Thyroid gland (tissue), 4 donors: Measurements from ENCODE around the gene ZC3H11A. TPM values are rescaled to one million over a fixed set of nuclear protein-coding genes. Genes with fewer than 3 reads are reported as not detected.
A peak's percentile ranks its signal among the peaks of the same experiment; 100 is the strongest.
"Not testable (repeated sequence)": the region's sequence is repeated elsewhere in the genome, so short reads cannot be mapped to it uniquely, and the experiment has no call there.

ENCODE experiments used
- DNase-seq, 2 donors: peaks; one replicate each; pipeline ENCODE4 v3.0.0-alpha.2; 2019
- H3K27ac ChIP-seq, 3 donors: fragments of 200-600 bp; sonication (generic); 1 replicate in 2 of 3; 2 replicates in 1 of 3; pipeline ENCODE4 v1.5.1; 2016 to 2019; ENCODE audit warnings: mild to moderate bottlenecking in 1 of 3, moderate library complexity in 1 of 3
- H3K27me3 ChIP-seq: fragments of 200-600 bp; sonication (generic); one replicate; pipeline ENCODE4 v1.5.1; 2019
- H3K36me3 ChIP-seq, 2 donors: fragments of 200-600 bp; sonication (generic); one replicate each; pipeline ENCODE4 v1.5.1; 2016 to 2019
- H3K4me1 ChIP-seq, 2 donors: fragments of 200-600 bp; sonication (generic); one replicate each; pipeline ENCODE4 v1.5.1; 2017 to 2019
- H3K4me3 ChIP-seq, 3 donors: fragments of 200-600 bp; sonication (generic); replicated peaks in 1 of 3; 1 replicate in 2 of 3; 2 replicates in 1 of 3; pipeline ENCODE4 v1.5.1; 2016; ENCODE audit warnings: mild to moderate bottlenecking in 1 of 3
- H3K9me3 ChIP-seq: fragments of 200-600 bp; sonication (generic); one replicate; pipeline ENCODE4 v1.5.1; 2017
- POLR2A ChIP-seq, 2 donors: fragments of 450-650 bp; IDR thresholded peaks; one replicate each; pipeline ENCODE4 v1.6.1; 2017; ENCODE audit warnings: antibody characterized with exemption in 2 of 2, mild to moderate bottlenecking in 2 of 2, moderate library complexity in 1 of 2
- WGBS, 2 donors: methylation state at CpG; one replicate each; pipeline ENCODE4 v1.1.5; 2017; 5-methylcytosine and 5-hydroxymethylcytosine counted together
- intact Hi-C: fragments of 100-400 bp; cut with DNase I; formaldehyde crosslinking; loops from one replicate; pipeline ENCODE4 v1.15.1; 2023
- total RNA-seq, 4 donors: library from RNA; depleted of rRNA; stranded (reverse); fragments of >200 nt; gene quantifications; one replicate each; pipeline ENCODE4 v1.2.3, GENCODE V29; 2016
- TF ChIP-seq, protein P1 (sequence below), 6 experiments: fragments of 200-600 bp in 3 of 6; fragments of 450-650 bp in 3 of 6; sonication (generic) in 3 of 6; IDR thresholded peaks; one replicate each; pipeline ENCODE4 v1.5.1; 2016 to 2019; ENCODE audit warnings: antibody characterized with exemption in 6 of 6, mild to moderate bottlenecking in 2 of 6, inconsistent platforms in 1 of 6, moderate library complexity in 1 of 6

Gene ZC3H11A
- total RNA-seq, 4 donors from 2014 or later = 108 to 166 (median 131) TPM

GRCh38 chr1:203781962-203782361 lies 13.5 kb upstream of the ZC3H11A start:
- Histone ChIP-seq H3K27ac (no peak overlapping the region), H3K4me1 (no peaks in the 10 kb centered on the region), H3K27me3 (no peaks in the 10 kb centered on the region), H3K9me3 (no peaks in the 10 kb centered on the region), H3K36me3 (no peaks in the 10 kb centered on the region), H3K4me3 (no peak overlapping the region)
- TF ChIP-seq, protein P1, sequence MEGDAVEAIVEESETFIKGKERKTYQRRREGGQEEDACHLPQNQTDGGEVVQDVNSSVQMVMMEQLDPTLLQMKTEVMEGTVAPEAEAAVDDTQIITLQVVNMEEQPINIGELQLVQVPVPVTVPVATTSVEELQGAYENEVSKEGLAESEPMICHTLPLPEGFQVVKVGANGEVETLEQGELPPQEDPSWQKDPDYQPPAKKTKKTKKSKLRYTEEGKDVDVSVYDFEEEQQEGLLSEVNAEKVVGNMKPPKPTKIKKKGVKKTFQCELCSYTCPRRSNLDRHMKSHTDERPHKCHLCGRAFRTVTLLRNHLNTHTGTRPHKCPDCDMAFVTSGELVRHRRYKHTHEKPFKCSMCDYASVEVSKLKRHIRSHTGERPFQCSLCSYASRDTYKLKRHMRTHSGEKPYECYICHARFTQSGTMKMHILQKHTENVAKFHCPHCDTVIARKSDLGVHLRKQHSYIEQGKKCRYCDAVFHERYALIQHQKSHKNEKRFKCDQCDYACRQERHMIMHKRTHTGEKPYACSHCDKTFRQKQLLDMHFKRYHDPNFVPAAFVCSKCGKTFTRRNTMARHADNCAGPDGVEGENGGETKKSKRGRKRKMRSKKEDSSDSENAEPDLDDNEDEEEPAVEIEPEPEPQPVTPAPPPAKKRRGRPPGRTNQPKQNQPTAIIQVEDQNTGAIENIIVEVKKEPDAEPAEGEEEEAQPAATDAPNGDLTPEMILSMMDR (IDR thresholded peaks at IDR 0.05) = no peak
- no peak for TF ChIP-seq POLR2A (IDR thresholded peaks at IDR 0.05)
- intact Hi-C loops = no loop called here
- DNase-seq = no peak
- WGBS, 2 donors = 86 to 95% methylated on average over 7 of the region's 7 CpGs

DNA sequence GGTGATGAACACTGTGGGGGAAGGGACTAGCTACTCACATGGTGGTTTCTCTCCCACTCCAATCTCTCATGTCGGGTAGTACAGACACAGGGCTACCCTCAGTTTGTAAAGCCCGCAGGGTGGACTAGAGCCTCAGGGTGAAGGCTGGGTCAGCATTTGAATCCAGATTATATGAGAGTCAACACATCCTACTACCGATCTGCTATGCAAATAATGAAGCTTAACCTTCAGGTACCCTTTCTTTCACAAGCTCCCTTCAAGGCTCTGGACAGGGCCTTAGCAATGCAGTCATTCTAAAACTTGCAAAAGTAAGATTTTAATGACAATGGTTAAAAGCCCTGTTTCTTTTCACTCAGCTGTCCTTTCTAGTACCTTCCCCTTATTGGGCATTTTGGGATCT lies 5.5 kb upstream of the ZC3H11A start:
- Histone ChIP-seq H3K4me3 (no peak overlapping the region), H3K27me3 (no peaks in the 10 kb centered on the region), H3K36me3 (no peaks in the 10 kb centered on the region), H3K9me3 (no peaks in the 10 kb centered on the region), H3K4me1 (no peaks in the 10 kb centered on the region), H3K27ac (no peak overlapping the region)
- DNase-seq = no peak
- intact Hi-C loops = loop anchor here (10.0 kb wide), 1 partner anchor 355 kb away; no protein-coding TSS in a partner anchor
- 78 to 79% methylated on average over 3 of the region's 3 CpGs for WGBS, 2 donors
- TF ChIP-seq, protein P1 (IDR thresholded peaks at IDR 0.05) = no peak
- no peak for TF ChIP-seq POLR2A (IDR thresholded peaks at IDR 0.05)

DNA sequence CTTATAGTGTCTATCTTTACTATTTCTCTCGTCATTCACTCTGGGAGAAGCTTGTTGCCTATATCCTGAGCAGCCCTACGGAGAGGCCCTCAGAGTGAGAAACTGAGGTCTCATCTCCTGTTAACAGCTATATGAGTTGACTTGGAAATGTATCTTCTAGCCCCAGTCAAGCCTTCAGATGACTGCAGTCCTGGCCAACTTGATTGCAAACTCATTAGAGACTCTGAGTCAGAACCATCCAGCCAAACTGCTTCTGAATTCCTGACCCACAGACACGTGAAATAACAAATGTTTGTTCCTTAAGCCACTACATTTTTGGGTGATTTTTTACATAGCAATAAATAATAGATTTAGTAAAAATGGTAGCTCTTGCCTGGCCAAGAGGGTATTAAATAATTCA lies 3.9 kb upstream of the ZC3H11A start:
- Histone ChIP-seq H3K27ac (no peak overlapping the region), H3K27me3 (no peaks in the 10 kb centered on the region), H3K4me3 (no peak overlapping the region), H3K36me3 (no peaks in the 10 kb centered on the region), H3K4me1 (peaks cover 0 to under 1% of the 10 kb centered on the region in 2 donors), H3K9me3 (no peaks in the 10 kb centered on the region)
- intact Hi-C loops = loop anchor here (10.0 kb wide), 1 partner anchor 353 kb away; no protein-coding TSS in a partner anchor
- 83 to 86% methylated on average over 3 of the region's 3 CpGs for WGBS, 2 donors
- DNase-seq = no peak
- TF ChIP-seq POLR2A (IDR thresholded peaks at IDR 0.05) = no peak
- TF ChIP-seq, protein P1 (IDR thresholded peaks at IDR 0.05) = no peak

DNA sequence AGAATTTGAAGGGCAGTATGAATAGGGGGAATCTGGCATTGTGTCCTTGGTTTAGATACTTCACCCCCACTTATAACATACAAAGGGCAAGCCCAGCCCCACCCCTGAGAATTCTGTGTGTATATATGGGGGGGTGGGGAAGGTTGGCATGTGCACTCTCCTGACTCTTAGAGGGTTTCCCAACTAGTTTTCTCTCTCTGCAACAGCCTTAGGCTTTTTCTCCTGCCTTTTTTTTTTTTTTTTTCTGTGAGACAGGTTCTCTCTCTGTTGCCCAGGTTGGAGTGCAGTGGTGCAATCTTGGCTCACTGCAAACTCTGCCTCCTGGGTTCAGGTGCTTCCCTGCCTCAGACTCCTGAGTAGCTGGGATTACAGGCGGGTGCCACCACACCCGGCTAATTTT lies 2.9 kb upstream of the ZC3H11A start:
- Histone ChIP-seq H3K4me1 (peaks cover 9 to 10% of the 10 kb centered on the region in 2 donors), H3K36me3 (no peaks in the 10 kb centered on the region), H3K4me3 (no peak overlapping the region), H3K27me3 (no peaks in the 10 kb centered on the region), H3K9me3 (no peaks in the 10 kb centered on the region), H3K27ac (peak overlapping the region in 1 of 3 donors; percentile 24)
- no peak for DNase-seq
- intact Hi-C loops = loop anchor here (10.0 kb wide), 1 partner anchor 352 kb away; no protein-coding TSS in a partner anchor
- WGBS, 2 donors = 89% methylated on average over 2 of the region's 2 CpGs
- TF ChIP-seq POLR2A (IDR thresholded peaks at IDR 0.05) = no peak
- TF ChIP-seq, protein P1 (IDR thresholded peaks at IDR 0.05) = no peak

GRCh38 chr1:203793561-203793960 lies 1.9 kb upstream of the ZC3H11A start:
- H3K36me3 ChIP-seq, H3K4me3 ChIP-seq, H3K9me3 ChIP-seq, DNase-seq, H3K27ac ChIP-seq, H3K27me3 ChIP-seq: not testable (repeated sequence)
- peaks cover 16 to 20% of the 10 kb centered on the region in 2 donors for H3K4me1 ChIP-seq
- intact Hi-C loops = loop anchor here (10.0 kb wide), 1 partner anchor 351 kb away; no protein-coding TSS in a partner anchor
- WGBS, 2 donors = 97 to 99% methylated on average over 7 of the region's 7 CpGs
